HepG2 (cell line): ENCODE data around the gene NDUFB7. TPM values are rescaled to one million over a fixed set of nuclear protein-coding genes. Genes with fewer than 3 reads are reported as not detected.

Experiments
- ATAC-seq: fragments of 200-7000 bp; cut with Tn5 transposase; 3 replicates; pipeline ENCODE4 v1.9.1; 2020; ENCODE audit warnings: mild to moderate bottlenecking, moderate library complexity
- BruUV-seq: library from RNA; stranded (reverse); fragments of 400-500 nt; replicated peaks from 2 replicates; lab custom pipeline; 2021; lab: Mats Ljungman, UMichigan
- CTCF ChIA-PET: fragments of 300-600 bp; formaldehyde crosslinking; extraction: SDS; loops from one replicate; lab custom pipeline; 2021; ENCODE audit warnings: low total read pairs, inconsistent platforms, low intra/inter-chr PET ratio; lab: Yijun Ruan, JAX
- POLR2A ChIA-PET: fragments of 350-600 bp; sonication (Branson Sonifier 250); formaldehyde crosslinking; loops from one replicate; lab custom pipeline; 2020; ENCODE audit warnings: antibody characterized with exemption, inconsistent platforms; lab: Yijun Ruan, JAX
- DNase-seq: peaks from one replicate; pipeline ENCODE4 v3.0.0-alpha.2; 2015; ENCODE audit warnings: low spot score
- FAIRE-seq: peaks from 3 replicates; lab custom pipeline; 2011; peaks lifted over from hg19 to GRCh38; lab: Jason Lieb, UNC
- H2AFZ ChIP-seq: one replicate; pipeline ENCODE4 v1.6.1; 2011; ENCODE audit warnings: low read length, inconsistent platforms
- H3K27ac ChIP-seq: fragments of 300-600 bp; 3 replicates; pipeline ENCODE4 v1.8.0; 2011; ENCODE audit warnings: mixed run types, mild to moderate bottlenecking, mixed read lengths, low read length, inconsistent platforms; ENCODE audit not compliant: insufficient read depth; ENCODE audit errors: extremely low read length
- H3K27me3 ChIP-seq, 2 experiments: fragments of 200-600 bp in 1 of 2; 2 replicates in 1 of 2; 3 replicates in 1 of 2; pipeline versions ENCODE4 v1.6.0 to v1.8.0; 2011; ENCODE audit warnings: low read length in 2 of 2, mild to moderate bottlenecking in 2 of 2, moderate library complexity in 2 of 2, inconsistent platforms in 1 of 2; ENCODE audit not compliant: insufficient read depth in 2 of 2, control insufficient read depth in 1 of 2
- H3K36me3 ChIP-seq, 2 experiments: fragments of 200-600 bp in 1 of 2; replicated peaks in 1 of 2; 2 replicates in 1 of 2; 3 replicates in 1 of 2; pipeline versions ENCODE4 v1.5.1 to v1.8.0; 2011; ENCODE audit warnings: low read length in 2 of 2, inconsistent platforms in 1 of 2; ENCODE audit not compliant: insufficient read depth in 2 of 2, control insufficient read depth in 1 of 2
- H3K4me1 ChIP-seq: 2 replicates; pipeline ENCODE4 v1.5.1; 2012; ENCODE audit warnings: low read length, inconsistent platforms; ENCODE audit not compliant: insufficient read depth
- H3K4me2 ChIP-seq: 2 replicates; pipeline ENCODE4 v1.6.0; 2011; ENCODE audit warnings: low read depth, low read length, inconsistent platforms
- H3K4me3 ChIP-seq, 3 experiments: fragments of 200-600 bp in 1 of 3; sonication (generic), shearing (Covaris generic) in 1 of 3; replicated peaks in 1 of 3; 2 replicates each; pipeline ENCODE4 v1.5.1; 2011 to 2016; ENCODE audit warnings: low read length in 3 of 3, inconsistent platforms in 2 of 3, low read depth in 2 of 3, mild to moderate bottlenecking in 2 of 3, control low read depth in 1 of 3, mixed read lengths in 1 of 3; ENCODE audit not compliant: insufficient read depth in 1 of 3
- H3K79me2 ChIP-seq: one replicate; pipeline ENCODE4 v1.6.1; 2011; ENCODE audit warnings: low read length, inconsistent platforms; ENCODE audit not compliant: insufficient read depth
- H3K9ac ChIP-seq: 2 replicates; pipeline ENCODE4 v1.6.0; 2011; ENCODE audit warnings: mild to moderate bottlenecking, low read depth, low read length, inconsistent platforms; ENCODE audit not compliant: insufficient read depth
- H3K9me3 ChIP-seq: 2 replicates; pipeline ENCODE4 v1.5.1; 2012; ENCODE audit warnings: mild to moderate bottlenecking, low read length
- H4K20me1 ChIP-seq: 2 replicates; pipeline ENCODE4 v1.6.0; 2011; ENCODE audit warnings: inconsistent platforms, mild to moderate bottlenecking, low read length, moderate library complexity; ENCODE audit not compliant: insufficient read depth
- ADNP ChIP-seq: sonication (generic); formaldehyde crosslinking; IDR thresholded peaks from 2 replicates; pipeline ENCODE4 v1.4.0; 2020; ENCODE audit warnings: missing genetic modification reagents
- ZNF3 ChIP-seq: IDR thresholded peaks from 2 replicates; pipeline ENCODE4 v1.7.0; 2017; ENCODE audit warnings: inconsistent platforms
- WGBS: methylation state at CpG from one replicate; pipeline ENCODE4 v1.1.6; 2017; ENCODE audit warnings: low lambda C conversion rate; 5-methylcytosine and 5-hydroxymethylcytosine counted together
- in situ Hi-C: cut with HindIII; loops from 2 replicates; pipeline ENCODE4 v1.10.0; 2017; ENCODE audit warnings: low pct_unique_long_range_greater_than_20kb; ENCODE audit not compliant: extremely low pct_ligation_motif_present
- intact Hi-C: fragments of 100-400 bp; cut with micrococcal nuclease; formaldehyde crosslinking; loops from one replicate; pipeline ENCODE4 v1.10.0; 2022; ENCODE audit not compliant: unreplicated experiment
- polyA plus RNA-seq, 8 experiments: library from polyadenylated mRNA; depleted of rRNA in 3 of 8; stranded (reverse) in 7 of 8; unstranded in 1 of 8; fragments of >200 nt; fragmentation: Illumina TruSeq in 4 of 8; extraction: Trizol in 4 of 8; gene quantifications; 2 replicates each; pipeline versions ENCODE4 v1.2.1 to v1.2.3, GENCODE V29; 2011 to 2016; ENCODE audit warnings: low read depth in 4 of 8, missing spikeins in 1 of 8, mixed read lengths in 1 of 8; ENCODE audit not compliant: insufficient read depth in 1 of 8
- total RNA-seq, 5 experiments: library from RNA; depleted of rRNA; stranded (reverse); fragments of >200 nt; fragmentation: Illumina TruSeq; extraction: Trizol; gene quantifications; 2 replicates each; pipeline ENCODE4 v1.2.3, GENCODE V29; 2016; ENCODE audit warnings: low read depth in 1 of 5
- TF ChIP-seq, protein P1 (sequence below), 2 experiments: IDR thresholded peaks; 2 replicates each; pipeline ENCODE4 v1.6.1; 2011 to 2012; ENCODE audit warnings: low read length in 2 of 2, borderline replicate concordance in 1 of 2, low read depth in 1 of 2, mild to moderate bottlenecking in 1 of 2, moderate library complexity in 1 of 2

Gene NDUFB7
- total and polyA plus RNA-seq, 2 of the 13 experiments (the other 11 are each of a cell fraction or from before 2014, with no cell fraction given), result 156 to 198 TPM

- FAIRE-seq (no peak), ATAC-seq (no peak; the same call in 2 of the 3 replicates), DNase-seq (no peak)
- Histone ChIP-seq H4K20me1 (peaks cover 3% of the 10 kb centered on the region; the same call in 1 of the 2 replicates), H3K27me3 (no peaks in the 10 kb centered on the region; a peak in 1 of 5 replicates), H3K9ac (no peak overlapping the region), H2AFZ (no peak overlapping the region), H3K4me2 (no peak overlapping the region), H3K27ac (no peak overlapping the region), H3K36me3 (peaks cover 6 to 13% of the 10 kb centered on the region in 2 experiments; a peak in 3 of 5 replicates), H3K9me3 (no peaks in the 10 kb centered on the region), H3K79me2 (peaks cover 46% of the 10 kb centered on the region), H3K4me3 (no peak overlapping the region), H3K4me1 (peaks cover 25% of the 10 kb centered on the region)
- CTCF ChIA-PET, result no interaction called here
- no TSS peak for BruUV-seq
- intact Hi-C loops (loop anchor here (2.0 kb wide), 1 partner anchor 14 kb away; no protein-coding TSS in a partner anchor), in situ Hi-C loops (no loop called here)
- POLR2A ChIA-PET, result interaction anchor here (0.8 to 7.1 kb wide), 5 partner anchors 15 to 35 kb away, joined by 3 to 36 read pairs (median 4); partner anchors contain the start of genes DNAJB1 and NDUFB7
- WGBS, result 76% methylated on average over 24 of the region's 24 CpGs
- no peak for TF ChIP-seq ZNF3 (CRISPR knock-in tag)
- TF ChIP-seq, protein P1, sequence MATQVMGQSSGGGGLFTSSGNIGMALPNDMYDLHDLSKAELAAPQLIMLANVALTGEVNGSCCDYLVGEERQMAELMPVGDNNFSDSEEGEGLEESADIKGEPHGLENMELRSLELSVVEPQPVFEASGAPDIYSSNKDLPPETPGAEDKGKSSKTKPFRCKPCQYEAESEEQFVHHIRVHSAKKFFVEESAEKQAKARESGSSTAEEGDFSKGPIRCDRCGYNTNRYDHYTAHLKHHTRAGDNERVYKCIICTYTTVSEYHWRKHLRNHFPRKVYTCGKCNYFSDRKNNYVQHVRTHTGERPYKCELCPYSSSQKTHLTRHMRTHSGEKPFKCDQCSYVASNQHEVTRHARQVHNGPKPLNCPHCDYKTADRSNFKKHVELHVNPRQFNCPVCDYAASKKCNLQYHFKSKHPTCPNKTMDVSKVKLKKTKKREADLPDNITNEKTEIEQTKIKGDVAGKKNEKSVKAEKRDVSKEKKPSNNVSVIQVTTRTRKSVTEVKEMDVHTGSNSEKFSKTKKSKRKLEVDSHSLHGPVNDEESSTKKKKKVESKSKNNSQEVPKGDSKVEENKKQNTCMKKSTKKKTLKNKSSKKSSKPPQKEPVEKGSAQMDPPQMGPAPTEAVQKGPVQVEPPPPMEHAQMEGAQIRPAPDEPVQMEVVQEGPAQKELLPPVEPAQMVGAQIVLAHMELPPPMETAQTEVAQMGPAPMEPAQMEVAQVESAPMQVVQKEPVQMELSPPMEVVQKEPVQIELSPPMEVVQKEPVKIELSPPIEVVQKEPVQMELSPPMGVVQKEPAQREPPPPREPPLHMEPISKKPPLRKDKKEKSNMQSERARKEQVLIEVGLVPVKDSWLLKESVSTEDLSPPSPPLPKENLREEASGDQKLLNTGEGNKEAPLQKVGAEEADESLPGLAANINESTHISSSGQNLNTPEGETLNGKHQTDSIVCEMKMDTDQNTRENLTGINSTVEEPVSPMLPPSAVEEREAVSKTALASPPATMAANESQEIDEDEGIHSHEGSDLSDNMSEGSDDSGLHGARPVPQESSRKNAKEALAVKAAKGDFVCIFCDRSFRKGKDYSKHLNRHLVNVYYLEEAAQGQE (IDR thresholded peaks at IDR 0.05; ENCODE audit: borderline replicate concordance in 1 of 2, low read depth in 1 of 2, low read length in 2 of 2), result no peak
- TF ChIP-seq ADNP, result no peak
These were observed 34.8 kb downstream of the NDUFB7 start for GRCh38 chr19:14536926-14537692.
